CD1c-positive myeloid dendritic cell (primary cell): ENCODE data around the gene METTL23.
"Not testable (repeated sequence)": the region's sequence is repeated elsewhere in the genome, so short reads cannot be mapped to it uniquely, and the experiment has no call there.

Experiments used
- DNase-seq: peaks from one replicate; pipeline ENCODE4 v3.0.0-alpha.2; 2016; ENCODE audit errors: extremely low spot score

Gene METTL23

DNA sequence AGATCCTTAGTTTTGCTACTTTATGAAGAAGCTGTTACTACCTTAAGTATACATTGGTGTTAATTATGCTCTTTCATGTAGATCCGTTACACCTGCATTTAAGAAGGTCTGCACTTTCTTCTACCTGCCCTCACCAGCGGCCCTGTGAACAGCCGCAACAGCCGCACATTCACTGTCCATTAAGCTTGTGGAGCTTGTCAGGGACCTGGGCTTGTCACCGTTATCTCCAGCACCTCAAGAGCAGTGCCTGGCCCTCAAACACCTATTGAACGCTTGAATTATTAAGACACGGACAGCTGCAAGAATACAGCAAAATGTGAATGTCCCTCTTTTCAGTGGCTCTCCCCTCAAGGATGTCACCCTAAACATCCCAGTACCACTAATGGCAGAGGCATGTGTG is 12.9 kb upstream of the METTL23 start:
- DNase-seq = no peak

DNA sequence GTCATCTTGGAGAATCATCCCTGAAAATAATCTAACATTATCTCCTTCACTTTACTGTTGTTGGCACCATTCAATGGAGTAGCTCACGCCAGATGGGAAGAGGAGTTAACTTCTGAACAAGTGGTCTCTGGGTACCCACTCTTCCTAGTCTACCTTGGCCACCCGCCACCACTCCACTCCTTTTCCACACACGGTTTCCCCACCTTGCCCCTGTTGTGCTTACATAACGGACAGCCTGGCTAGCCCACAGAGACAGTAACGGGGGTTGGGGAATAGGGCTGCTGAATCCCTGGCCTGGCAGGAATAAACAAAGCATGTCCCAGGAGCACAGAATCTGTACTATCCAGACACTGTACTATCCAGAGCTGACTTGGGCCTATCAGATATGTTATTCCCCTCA is 12.3 kb upstream of the METTL23 start:
- no peak for DNase-seq

DNA sequence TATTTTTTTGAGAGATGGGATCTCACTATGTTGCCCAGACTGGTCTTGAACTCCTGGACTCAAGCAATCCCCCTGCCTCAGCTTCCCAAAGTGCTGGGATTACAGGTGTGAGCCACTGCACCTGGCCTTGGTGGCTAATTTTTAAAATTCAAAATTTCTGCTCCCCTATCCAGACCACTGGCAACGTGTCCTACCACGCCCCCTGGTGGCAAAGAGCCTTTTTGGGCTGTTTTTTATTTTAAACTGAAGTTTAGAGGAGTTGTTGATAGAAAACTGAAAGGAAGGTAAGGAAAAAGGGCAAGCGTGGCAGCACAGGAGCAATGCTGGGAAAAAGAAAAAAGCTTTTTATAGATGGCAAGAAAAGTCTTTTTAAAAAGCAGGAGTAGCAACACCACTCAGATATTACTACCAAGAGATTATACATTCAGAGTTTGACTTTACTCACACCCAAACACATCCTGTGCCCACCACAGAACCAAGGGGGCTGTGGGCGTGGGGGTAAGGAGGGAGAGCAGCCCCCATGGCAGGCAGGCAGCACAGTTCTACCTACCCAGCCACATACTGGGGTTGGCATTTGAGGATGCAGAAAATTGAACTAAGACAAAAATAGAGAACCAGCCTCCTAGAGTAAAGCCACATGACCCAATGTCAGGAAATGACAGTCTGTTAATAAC is 11.7 kb upstream of the METTL23 start:
- DNase-seq = peak; percentile 73

DNA sequence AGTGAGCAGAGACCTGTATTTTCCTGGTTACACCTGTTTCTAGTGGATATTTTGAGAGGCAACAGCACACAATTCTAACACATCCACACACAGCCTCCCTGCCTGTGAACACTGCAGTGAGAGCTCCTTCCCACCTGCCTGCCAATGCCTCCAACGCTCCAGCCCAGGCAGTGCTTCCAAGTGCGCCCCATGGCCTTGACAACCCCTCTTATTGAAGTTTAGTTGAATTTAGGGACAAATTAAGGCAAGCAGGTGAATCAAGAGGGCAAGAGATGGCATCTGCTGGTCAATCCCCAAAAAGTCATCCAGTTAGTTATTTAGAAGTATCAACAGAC is 11.2 kb upstream of the METTL23 start:
- no peak for DNase-seq

DNA sequence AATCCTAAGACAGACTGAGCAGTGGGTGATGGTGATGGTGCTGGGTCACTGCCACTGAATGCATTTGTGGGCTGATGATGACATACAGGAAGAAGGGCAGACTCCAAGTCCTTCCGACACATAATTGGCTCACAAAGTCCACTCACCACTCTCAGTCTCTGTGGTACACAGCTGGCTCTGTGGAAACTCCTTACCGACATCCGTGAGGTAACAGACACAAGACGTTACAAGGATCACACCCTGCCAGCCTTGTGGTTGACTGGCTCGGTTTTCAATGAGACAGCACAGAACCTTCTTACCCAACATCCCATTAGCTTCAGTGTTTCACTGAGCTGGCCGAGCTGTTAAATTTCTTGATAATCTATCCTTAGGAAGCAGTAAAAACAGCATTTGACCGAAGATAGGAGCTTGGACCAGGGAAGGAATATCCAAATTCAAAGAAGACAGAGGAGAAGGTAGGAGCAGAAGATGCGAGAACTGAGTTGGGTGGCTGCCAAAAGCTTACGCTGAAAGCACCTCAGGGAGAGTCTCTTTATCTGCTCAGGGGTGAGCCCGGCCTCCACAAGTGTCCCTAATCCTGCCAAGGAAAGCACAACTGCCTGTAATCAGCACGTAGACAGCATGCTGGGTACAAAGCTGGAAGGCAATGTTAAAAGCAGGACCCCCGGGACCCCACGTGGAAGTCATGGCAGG is 10.3 kb upstream of the METTL23 start:
- peak; percentile 84 for DNase-seq

DNA sequence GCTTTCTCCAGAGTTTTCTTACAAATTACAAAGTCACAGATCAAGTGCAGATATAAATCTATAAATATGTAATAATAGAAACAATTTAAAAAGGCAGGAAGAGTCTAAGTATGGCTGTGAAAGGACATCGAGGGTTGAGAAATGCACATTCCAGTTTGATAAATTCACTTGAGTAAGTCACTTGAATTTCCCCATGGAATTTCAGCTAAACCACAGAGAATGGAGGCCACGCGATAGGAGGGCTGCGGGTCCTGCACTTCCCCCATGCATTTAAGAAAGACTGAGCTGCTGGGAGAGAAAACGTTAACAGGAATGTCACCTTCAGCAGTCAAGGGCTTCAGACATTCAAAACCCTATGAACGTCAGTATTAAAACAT is 9.8 kb upstream of the METTL23 start:
- DNase-seq = no peak

DNA sequence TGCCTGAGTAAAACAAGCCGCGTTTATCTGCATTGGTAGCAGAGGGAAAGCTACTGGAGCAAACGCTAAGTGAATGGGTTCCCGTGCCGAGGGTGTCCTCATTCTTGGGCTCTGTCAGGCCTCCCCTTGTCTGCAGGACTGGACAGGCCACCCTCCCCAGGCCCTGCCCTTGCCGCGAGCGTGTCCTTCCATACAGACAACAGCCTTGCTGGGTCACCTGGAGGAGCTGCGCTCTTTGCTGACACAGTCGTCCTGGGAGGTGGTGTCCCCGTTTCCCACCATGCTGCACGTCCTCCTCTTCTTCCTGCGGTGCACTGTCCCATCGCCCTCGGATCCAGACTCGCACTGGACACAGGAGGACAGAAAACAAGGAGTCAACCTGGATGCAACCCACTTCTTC is 8.1 kb upstream of the METTL23 start:
- no peak for DNase-seq

DNA sequence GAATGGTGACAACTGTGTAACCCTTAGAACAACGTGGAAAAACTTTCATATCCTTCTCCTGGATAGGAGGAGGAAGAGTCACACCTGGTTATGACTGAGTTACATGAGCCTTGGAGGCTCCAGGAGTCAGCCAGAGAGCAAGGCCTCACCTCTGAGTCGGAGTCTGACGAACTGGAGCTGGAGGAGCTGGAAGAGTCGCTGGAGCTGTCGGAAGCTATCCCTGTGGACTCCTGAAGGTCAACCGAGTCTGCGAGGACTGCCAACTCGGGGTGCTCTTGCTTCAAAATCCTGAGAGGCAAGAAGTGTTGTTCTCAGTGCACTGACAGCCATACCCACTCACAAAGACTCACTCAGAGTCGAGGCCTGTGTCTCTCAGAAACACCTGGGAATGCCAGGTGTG is 6.4 kb upstream of the METTL23 start:
- no peak for DNase-seq

DNA sequence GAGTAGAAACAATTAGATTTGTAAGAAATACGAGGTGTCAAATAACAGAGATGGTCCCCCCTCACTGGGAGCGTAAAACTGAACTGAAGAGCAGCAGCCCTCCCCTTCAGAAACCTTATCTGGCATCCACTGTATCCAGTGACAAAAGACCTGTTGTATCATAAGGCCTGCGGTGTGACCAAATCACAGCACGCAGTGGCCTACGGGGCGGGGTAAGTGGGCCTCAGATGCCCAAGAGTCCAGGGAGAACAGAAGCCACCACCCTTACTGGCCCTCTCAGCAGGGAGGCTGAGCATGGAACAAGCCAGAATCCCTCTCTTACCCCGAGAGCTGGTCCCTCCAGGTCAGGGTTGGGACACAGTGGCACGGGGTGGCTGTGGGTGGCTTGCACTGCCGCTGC is 5.7 kb upstream of the METTL23 start:
- no peak for DNase-seq

DNA sequence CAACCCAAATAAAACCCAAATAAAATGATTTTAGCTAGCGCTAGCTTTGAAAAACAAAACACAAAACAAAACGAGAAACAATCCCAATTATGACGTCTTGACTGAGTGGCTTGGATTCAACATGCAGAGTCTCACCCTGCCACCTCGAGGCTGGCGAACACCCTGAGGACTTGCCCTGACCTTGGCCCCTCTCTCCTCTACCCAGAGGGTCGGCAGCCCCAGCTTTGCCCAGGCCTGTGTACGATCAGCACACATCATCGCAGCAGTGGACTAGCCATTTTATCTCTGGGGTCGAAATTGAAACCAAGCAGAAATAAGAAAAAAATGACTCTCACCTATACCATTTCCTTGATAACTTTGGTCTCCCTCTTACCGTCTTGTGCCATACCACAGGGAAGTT is 5.2 kb upstream of the METTL23 start:
- DNase-seq = no peak

DNA sequence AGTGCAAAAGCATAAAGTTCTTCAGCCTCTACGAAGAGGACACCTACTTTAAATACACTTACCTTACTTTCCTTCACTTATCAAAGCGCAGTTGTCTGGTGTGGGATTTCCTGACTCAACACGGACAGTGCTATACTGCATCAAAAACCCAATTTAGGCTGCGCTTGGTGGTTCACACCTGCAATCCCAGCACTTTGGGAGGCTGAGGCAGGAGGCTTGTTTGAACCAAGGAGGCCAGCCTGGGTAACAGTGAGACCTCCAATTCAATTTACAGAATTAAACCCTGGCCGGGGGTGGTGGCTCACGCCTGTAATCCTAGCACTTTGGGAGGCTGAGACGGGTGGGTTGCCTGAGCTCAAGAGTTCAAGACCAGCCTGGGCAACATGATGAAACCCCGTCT is 4.4 kb upstream of the METTL23 start:
- DNase-seq = no peak

DNA sequence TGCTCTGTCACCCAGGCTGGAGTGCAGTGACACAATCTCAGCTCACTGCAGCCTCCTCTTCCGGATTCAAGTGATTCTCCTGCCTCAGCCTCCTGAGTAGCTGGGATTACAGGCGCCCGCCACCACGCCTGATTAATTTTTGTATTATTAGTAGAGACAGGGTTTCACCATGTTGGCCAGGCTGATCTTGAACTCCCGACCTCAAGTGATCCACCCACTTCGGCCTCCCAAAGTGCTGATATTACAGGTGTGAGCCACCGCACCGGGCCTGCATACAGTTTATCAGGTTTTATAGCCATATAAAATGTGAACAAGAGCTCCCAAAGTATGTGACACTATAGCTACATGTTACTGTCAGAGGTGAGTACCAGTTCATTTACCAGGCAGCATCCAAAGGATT is 3.7 kb upstream of the METTL23 start:
- DNase-seq = not testable (repeated sequence)

DNA sequence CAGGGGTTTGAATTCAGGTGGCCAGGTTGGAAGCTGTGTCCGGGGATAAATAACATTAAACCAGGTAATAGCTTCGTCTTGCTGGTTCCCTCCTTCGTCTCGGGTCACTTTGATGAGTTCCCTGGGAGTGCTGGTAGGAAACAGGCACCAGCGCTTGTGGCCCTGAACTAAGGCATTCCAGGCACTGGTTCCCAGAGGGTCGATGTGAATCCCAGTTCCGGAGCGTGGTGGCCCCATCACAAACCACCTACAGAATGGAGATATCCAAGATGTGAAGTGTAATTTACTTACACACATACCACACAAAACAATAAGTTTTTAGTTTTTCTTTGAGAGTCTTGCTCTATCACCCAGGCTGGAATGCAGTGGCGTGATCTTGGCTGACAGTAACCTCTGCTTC is 2.8 kb upstream of the METTL23 start:
- no peak for DNase-seq

DNA sequence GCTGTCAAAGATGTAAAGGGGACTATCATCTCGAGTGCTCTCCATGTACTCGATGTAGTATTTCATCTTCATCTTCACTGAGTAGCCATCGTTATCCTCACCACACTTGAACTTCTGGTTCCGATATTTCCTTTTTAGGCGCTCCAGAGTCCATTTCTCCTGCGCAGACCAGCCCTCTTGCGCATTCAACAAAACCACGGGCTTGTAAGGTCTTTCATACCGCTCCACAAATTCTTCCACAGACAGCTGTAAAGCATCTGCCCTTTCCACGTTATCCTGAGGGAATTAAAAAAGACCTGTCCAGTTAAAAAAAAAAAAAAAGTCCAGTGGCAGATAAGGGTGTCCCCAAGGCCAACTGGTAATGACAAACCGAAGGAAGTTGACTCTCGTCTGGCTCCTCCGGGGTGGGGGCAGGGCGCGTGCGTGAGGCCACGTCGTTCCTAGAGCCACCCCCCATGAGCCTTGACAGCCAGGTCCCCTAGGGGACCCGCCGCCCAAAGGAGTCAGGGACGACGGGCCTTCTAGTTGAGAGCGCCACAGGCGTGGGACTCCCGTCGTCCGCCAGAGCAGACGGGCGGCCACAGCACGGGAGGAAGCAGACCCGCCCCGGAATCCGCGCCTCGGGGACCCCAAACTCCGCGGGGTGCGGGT is 934 bp upstream of the METTL23 start:
- DNase-seq = peak; percentile 69

DNA sequence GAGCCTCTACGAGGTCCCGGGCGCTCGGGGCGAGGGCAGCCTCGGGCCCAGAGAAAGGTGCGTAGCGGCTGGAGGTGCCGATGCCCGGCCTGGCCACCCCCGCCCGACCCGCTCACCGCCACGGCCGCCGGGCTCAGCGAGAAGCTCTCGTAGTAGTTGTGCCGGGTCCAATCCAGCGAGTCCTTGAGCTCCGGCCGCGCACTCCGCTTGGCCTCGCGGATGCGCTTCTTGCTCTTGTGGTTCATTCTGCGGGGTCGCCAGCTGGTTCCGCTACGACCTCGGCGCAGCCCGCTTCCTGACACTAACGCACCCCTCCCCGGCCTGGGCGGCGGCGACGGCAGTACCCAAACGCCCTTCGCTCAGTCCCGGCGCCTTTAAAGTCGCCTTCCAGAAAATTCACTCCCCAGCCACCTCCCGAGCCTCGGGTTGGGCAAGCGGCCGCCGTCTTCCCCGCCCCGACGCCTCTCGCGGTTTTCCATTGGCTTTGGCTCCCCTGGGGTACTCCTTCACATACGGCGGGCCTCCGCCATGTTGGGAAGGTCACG is 336 bp upstream of the METTL23 start, which contains the start of gene JMJD6:
TSS of gene JMJD6 (minus strand) at position 376 of the 545 bp plus-strand sequence. CDS start at position 245, 131 bp downstream.
- DNase-seq = peak; percentile 97

DNA sequence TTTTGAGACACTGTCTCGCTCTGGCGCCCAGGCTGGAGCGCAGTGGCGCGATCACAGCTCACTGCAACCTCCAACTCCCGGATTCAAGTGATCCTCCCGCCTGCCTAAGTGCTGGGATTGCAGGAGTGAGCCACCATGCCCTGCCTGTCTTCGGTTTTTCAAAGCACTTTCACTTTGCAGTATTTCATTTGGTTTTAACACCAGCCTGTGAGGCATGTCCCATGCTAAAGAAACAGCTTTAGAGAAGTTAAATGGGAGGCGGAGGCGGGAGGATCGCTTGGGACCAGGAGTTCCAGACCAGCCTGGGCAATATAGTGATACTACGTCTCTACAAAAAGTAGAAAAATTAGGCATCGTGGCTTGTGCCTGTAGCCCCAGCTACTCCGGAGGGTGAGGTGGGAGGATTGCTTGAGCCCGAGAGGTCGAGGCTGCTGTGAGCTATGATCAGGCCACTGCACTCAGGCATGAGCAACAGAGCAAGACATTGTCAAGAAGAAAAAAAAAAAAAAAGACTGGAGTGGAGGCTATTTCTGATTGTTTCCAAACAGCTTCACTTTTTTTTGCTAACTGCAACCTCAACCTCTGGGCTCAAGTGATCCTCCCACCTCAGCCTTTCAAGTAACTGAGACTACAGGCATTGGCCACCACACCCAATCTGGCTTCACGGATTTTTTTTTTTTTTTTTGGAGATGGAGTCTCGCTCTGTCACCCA is 1.3 kb downstream of the METTL23 start:
- peak; percentile 40 for DNase-seq

DNA sequence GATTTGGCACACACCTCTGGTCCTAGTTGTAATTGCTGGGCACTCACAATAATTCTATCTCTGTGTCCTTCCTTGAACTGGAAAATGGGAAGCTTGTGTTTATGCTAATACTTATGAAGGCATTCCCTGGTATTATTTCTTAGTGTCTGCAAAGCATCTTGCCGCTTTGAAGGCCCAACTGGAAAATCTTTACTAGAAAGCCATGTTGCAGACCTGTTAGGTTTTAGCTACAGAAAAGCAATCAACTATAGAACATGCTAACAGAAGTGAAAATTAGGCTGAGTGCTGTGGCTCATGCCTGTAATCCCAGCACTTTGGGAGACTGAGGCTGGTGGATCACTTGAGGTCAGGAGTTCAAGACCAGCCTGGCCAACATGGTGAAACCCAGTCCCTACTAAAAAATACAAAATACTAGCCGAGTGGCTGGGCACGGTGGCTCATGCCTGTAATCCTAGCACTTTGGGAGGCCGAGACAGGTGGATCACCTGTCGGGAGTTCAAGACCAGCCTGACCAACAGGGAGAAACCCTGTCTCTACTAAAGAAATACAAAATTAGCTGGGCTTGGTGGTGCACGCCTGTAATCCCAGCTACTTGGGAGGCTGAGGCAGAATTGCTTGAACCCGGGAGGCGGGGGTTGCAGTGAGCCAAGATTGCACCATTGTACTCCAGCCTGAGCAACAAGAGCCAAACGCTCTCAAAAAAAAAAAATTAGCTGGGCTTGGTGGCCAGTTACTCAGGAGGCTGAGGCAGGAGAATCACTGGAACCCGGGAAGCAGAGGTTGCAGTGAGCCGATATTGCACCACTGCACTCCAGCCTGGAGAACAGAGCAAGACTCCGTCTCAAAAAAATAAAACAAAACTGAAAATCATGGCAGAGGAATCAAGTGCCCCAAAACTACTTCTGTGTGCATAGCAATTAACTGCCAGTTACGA is 5.4 kb downstream of the METTL23 start:
- DNase-seq = not testable (repeated sequence)

DNA sequence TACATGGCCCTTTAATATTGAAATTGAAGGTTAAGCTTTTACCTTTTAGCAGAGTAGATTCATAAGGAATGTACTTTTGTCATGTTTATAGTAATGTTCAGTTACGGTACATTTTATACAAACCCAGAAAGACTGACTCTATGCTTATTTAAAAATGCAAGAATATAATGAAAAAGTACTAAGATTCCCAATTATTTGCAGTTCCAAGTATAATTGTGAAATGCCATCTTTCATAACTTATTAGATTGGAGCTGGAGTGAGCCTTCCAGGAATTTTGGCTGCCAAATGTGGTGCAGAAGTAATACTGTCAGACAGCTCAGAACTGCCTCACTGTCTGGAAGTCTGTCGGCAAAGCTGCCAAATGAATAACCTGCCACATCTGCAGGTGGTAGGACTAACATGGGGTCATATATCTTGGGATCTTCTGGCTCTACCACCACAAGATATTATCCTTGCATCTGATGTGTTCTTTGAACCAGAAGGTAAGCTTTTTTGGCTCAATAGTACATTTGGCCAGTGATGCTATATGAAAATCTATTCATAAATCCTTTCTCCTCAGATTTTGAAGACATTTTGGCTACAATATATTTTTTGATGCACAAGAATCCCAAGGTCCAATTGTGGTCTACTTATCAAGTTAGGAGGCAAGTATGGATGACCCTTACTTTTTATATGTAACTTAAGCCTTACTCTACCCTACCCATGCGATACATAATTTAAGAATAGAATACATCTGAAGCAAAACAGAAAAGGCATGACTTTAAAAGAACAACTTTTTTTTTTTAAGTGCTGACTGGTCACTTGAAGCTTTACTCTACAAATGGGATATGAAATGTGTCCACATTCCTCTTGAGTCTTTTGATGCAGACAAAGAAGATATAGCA is 6.3 kb downstream of the METTL23 start:
- no peak for DNase-seq

DNA sequence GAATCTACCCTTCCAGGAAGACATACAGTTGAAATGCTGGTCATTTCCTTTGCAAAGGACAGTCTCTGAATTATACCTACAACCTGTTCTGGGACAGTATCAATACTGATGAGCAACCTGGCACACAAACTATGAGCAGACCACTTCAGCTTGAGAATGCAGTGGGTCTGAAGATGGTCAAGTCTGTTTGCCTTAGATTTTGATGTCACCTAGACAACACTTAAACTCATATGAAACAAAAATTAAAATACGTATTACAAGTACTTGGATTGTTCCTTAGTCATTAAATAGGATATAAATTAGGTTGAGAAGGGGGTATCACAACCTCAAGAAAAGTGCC is 6.9 kb downstream of the METTL23 start:
- DNase-seq = no peak
